GM19328 (cell line): ENCODE results near the gene KIF16B.
"Not testable (repeated sequence)": the region's sequence is repeated elsewhere in the genome, so short reads cannot be mapped to it uniquely, and the experiment has no call there.

Source experiments
- ATAC-seq: cut with Tn5 transposase; IDR thresholded peaks from one replicate; pipeline ENCODE4 v1.9.1; 2021; ENCODE audit warnings: mild to moderate bottlenecking, moderate library complexity; ENCODE audit not compliant: unreplicated experiment

Gene KIF16B

GRCh38 chr20:16271450-16271849 is 301.8 kb downstream of the KIF16B start:
- ATAC-seq: no peak

DNA sequence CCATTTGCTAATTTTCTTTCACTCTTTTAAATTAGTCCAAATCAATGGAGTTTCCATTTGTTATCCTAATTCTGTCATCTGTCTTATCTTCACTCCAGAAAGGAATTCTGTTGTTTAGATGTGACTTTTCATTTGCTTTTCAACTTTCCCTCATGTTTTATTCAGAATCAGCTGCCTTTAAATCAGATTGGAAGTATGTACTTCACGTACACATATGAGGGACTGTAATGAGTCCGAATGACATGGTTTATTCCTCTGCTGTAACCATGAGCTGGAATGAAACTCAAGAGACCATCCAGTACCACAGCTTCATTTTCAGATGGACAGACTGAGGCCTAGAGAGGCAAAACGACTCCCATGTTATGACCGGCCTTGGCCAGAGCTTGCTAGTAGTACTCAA is 302.3 kb downstream of the KIF16B start:
- ATAC-seq: no peak

DNA sequence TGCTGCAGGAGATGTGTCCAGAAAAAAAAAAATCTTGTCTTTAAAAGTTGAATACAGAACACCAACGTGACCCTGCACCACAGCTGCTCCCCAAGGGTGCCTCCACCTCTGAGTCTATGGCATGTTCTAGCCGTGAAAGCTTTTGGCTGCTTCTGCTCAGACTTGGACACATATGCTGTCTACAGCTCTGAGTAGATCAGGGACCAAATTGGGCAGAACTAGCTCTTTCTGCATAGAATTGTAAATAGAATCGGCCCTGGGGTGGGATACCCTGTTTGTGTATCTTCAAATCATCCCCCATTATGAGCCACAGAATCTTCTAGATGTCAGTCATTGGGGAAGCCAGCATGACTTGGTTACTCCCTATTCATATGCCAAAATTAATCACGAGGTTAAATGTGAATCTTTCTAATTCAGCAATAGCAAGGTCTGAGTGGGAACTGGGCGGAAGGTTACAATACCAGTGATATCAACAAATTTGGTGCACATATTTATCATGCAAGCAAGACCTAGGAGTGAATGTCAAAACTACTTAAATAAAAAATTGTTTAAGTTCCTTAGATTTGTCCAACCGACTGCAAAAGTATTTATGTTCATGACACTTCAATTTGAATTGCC is 302.8 kb downstream of the KIF16B start:
- ATAC-seq: no peak

- ATAC-seq: no peak
Measured at GRCh38 chr20:16267526-16267925, 305.7 kb downstream of the KIF16B start.

- ATAC-seq: no peak
Measured at GRCh38 chr20:16265334-16265733, 307.9 kb downstream of the KIF16B start.

GRCh38 chr20:16263582-16263981 is 309.7 kb downstream of the KIF16B start:
- ATAC-seq: no peak

DNA sequence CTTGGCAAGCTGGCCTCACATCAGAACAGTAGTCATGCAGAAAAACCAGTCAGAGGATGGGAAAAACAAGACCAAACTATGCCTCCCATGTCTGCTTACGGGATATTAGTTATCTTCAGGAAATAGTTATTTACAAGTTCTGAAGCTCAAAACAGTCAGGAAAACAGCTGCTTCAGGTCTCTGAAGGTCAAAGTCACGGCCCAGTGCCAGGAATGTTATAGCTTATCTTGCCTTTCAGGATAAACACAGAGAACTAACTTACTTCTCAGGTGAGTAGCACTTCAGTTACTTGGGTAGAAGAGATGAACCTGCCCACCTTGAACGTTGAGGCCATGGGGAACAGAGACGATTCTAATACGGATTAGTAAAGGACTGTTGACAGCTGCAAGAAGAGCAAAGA is 310.7 kb downstream of the KIF16B start:
- ATAC-seq: no peak

DNA sequence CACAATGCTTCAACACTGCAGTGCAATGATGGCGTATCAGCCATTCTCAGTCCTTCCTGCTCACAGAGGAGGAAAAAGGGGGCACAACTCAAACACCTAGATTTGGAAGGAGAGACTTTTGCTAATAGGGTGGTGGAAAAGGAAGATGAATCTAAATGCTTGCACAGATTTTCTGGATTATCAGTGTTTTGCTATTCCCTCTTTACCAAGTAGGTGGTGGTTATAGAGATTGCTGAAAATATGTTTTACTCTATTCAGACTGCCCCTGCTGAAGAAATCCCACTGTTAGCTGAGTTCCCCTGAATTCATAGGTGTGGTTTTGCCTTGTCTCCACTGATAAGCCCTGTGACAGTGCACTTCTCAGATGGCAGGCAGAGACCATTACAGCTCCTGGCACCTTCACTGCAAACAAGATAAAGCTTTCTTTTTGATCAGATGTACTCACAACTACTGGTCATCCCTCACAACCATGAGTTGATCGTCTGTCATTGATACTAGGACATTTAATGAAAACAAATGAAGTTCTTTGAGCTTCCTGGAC is 311.4 kb downstream of the KIF16B start:
- no peak for ATAC-seq

GRCh38 chr20:16260911-16261310 is 312.3 kb downstream of the KIF16B start:
- ATAC-seq: no peak

DNA sequence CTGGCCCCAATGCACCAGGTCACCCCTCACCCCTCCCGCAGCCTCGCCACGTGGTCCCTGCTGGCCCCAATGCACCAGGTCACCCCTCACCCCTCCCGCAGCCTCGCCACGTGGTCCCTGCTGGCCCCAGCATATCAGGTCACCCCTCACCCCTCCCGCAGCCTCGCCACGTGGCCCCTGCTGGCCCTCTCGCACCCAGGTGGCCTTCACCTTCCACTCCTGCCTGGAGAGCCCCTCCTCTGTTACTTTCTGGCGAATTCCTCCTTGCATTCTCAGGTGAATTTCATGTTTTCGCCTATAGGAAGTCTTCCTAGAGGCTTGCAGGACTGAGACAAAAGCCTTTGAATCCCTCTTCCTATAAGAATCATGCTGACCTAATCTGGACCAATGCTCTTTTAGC is 313.1 kb downstream of the KIF16B start:
- ATAC-seq: not testable (repeated sequence)

- ATAC-seq: no peak
Measured at GRCh38 chr20:16258766-16259165, 314.5 kb downstream of the KIF16B start.

DNA sequence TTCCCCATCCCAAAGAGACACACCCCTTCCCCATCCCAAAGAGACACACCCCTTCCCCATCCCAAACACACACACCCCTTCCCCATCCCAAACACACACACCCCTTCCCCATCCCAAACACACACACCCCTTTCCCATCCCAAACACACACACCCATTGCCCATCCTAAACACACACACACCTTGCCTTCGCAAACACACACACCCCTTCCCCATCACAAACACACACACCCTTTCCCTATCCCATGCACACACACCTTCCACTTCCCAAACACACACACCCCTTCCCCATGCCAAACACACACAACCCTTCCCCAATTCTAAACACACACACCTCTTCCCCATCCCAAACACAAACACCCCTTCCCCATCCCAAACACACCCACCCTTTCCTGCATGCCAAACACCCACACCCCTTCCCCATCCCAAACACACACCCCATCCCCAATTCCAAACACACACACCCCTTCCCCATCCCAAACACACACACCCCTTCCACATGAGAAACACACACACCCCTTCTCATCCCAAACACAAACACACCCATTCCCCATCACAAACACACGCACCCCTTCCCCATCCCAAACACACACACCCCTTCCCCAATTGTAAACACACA is 315.3 kb downstream of the KIF16B start:
- ATAC-seq: no peak

GRCh38 chr20:16257021-16257420 is 316.2 kb downstream of the KIF16B start:
- no peak for ATAC-seq

DNA sequence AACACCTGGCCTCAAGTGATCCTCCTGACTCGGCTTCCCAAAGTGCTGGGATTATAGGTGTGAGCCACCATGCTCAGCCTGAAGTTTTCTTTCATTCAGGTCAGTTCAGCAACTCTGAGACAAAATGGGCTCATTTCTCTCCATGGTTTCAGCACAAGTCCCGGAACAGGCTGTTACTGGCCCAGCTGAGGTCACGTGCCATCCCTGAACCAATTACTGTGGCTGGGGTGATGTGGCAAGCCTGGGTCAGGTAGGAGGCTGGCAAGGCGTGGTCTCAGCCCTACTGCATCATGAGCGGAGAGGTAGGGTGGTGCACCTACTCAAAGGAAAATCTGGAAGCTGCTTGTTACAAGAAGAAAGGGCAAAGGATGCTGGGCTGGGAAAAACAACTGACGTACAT is 326.4 kb downstream of the KIF16B start:
- ATAC-seq: no peak

- ATAC-seq: no peak
Measured at GRCh38 chr20:16246291-16246690, 327.0 kb downstream of the KIF16B start.

- ATAC-seq: no peak
Measured at GRCh38 chr20:16245879-16246278, 327.4 kb downstream of the KIF16B start.

- ATAC-seq: no peak
Measured at GRCh38 chr20:16244892-16245291, 328.4 kb downstream of the KIF16B start.

GRCh38 chr20:16243470-16243869 is 329.8 kb downstream of the KIF16B start:
- no peak for ATAC-seq

DNA sequence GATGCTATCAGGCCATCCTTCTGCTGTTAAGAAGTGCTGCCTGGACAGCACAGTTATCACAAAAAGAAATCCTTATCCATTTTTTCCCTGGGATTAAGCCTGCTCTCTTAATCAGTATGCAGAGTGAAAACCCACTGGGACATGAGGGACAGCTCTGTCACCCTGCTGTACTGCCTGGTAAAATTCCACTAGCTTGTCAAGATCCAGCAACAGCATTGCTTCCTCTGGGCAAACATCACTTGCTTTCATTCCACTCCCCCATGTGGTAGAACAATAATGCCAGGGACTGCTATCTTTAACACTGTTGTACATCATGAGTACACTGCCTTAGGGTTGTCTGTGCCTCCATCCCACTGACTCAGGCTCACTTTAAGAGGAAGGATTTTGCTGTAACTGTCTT is 331.3 kb downstream of the KIF16B start:
- ATAC-seq: no peak

- no peak for ATAC-seq
Measured at GRCh38 chr20:16240355-16240754, 332.9 kb downstream of the KIF16B start.

DNA sequence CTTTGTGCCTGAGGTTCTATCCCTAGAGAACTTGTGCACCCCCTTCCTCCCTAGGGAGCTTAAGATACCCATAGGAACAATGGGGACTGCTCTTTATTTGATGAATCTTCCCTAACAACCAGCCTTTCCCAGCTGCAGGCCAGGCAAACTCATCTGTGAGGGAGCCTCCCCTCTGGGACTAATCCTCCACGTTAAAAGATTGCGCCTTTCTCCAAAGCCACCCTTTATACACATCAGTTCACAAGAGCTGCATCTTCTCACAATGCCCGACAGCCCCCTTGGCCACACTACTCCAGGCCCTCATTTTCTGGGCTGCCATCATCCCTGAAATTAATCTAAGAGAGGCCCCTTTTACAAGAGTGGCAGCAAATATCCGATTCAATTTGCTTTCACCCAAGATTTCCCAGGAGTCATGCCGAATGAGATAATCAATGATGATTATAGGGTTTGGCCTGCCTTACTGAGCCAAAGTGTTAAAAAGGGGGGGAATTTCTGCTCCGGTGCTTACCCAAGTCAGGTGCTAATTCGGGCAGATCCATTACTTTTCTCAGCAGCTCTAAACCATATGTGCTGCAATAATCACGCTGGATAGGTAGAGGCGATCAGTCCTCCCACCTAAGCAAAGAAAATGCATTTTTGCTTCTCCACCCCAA is 336.5 kb downstream of the KIF16B start:
- ATAC-seq: no peak

GRCh38 chr20:16230402-16230801 is 342.8 kb downstream of the KIF16B start:
- ATAC-seq: no peak
